ENCODE data around the gene POLA2. TPM values are rescaled to one million over a fixed set of nuclear protein-coding genes. Genes with fewer than 3 reads are reported as not detected.
A peak's percentile ranks its signal among the peaks of the same experiment; 100 is the strongest.

The POLA2 gene
- total and polyA plus RNA-seq, 9 of the 15 experiments (the other 6 are each of a cell fraction or from before 2014, with no cell fraction given): 2.7 to 134 (median 44.4) TPM

- no peak for TF ChIP-seq HMG20A (CRISPR knock-in tag; conservative IDR thresholded peaks at IDR 0.05)
- no peak for TF ChIP-seq ZNF197 (CRISPR knock-in tag; IDR thresholded peaks at IDR 0.05; ENCODE audit: low read depth)
- TF ChIP-seq ZFP1 (CRISPR knock-in tag; IDR thresholded peaks at IDR 0.05): no peak
- no peak for TF ChIP-seq TFAM (CRISPR knock-in tag; conservative IDR thresholded peaks at IDR 0.05)
- peak; percentile 8; the same call in 1 of the 2 replicates for TF ChIP-seq NFRKB (IDR thresholded peaks at IDR 0.05; ENCODE audit: low read depth)
- peak; percentile 8; the same call in 1 of the 2 replicates for TF ChIP-seq HDAC2 (IDR thresholded peaks at IDR 0.05)
- TF ChIP-seq HEY1 (CRISPR knock-in tag; IDR thresholded peaks at IDR 0.05; ENCODE audit: borderline replicate concordance): no peak
- no peak for TF ChIP-seq ZNF133 (CRISPR knock-in tag; IDR thresholded peaks at IDR 0.05)
- no peak for TF ChIP-seq PHB (CRISPR knock-in tag; IDR thresholded peaks at IDR 0.05)
- TF ChIP-seq GABPB2 (CRISPR knock-in tag; conservative IDR thresholded peaks at IDR 0.05): no peak
- peak; percentile 94 for TF ChIP-seq POLR2H (tag; IDR thresholded peaks at IDR 0.05; ENCODE audit: low read depth)
- no peak for TF ChIP-seq TAF15 (IDR thresholded peaks at IDR 0.05; ENCODE audit: low read depth, low read length)
- no peak for TF ChIP-seq IRF1 (CRISPR knock-in tag; IDR thresholded peaks at IDR 0.05; ENCODE audit: borderline replicate concordance)
- TF ChIP-seq FOXJ2 (tag; IDR thresholded peaks at IDR 0.05): no peak
- TF ChIP-seq PATZ1 (CRISPR knock-in tag; IDR thresholded peaks at IDR 0.05; ENCODE audit: borderline replicate concordance): no peak
- TF ChIP-seq SIRT6 (IDR thresholded peaks at IDR 0.05; ENCODE audit: low read depth, low read length): no peak
- TF ChIP-seq PURB (CRISPR knock-in tag; IDR thresholded peaks at IDR 0.05; ENCODE audit: low read depth): no peak
- no peak for TF ChIP-seq SMAD3 (CRISPR knock-in tag; conservative IDR thresholded peaks at IDR 0.05)
- peak; percentile 99 for TF ChIP-seq EGR1 (conservative IDR thresholded peaks at IDR 0.05)
- no peak for TF ChIP-seq ZNF316 (IDR thresholded peaks at IDR 0.05)
- TF ChIP-seq HMGXB4 (CRISPR knock-in tag; IDR thresholded peaks at IDR 0.05): no peak
- TF ChIP-seq ZNF75A (CRISPR knock-in tag; IDR thresholded peaks at IDR 0.05): no peak
- no peak for TF ChIP-seq ZNF24 (IDR thresholded peaks at IDR 0.05)
- TF ChIP-seq ZNF655 (CRISPR knock-in tag; IDR thresholded peaks at IDR 0.05): no peak
- no peak for TF ChIP-seq RBM15 (IDR thresholded peaks at IDR 0.05; ENCODE audit: insufficient read depth, low read length)
These were observed at the start of gene POLA2 (continued) for GRCh38 chr11:65261591-65262380.
